HepG2 (cell line): ENCODE results near the gene ATP6V0A1. TPM values are rescaled to one million over a fixed set of nuclear protein-coding genes. Genes with fewer than 3 reads are reported as not detected.

Experiments
- AKAP8 ChIP-seq: sonication (generic); formaldehyde crosslinking; IDR thresholded peaks from 2 replicates; pipeline ENCODE4 v1.5.1; 2020; ENCODE audit warnings: mild to moderate bottlenecking, missing genetic modification reagents
- ASH2L ChIP-seq: fragments of 300-600, 200-600 bp; sonication (generic); IDR thresholded peaks from 2 replicates; pipeline ENCODE4 v1.7.0; 2017; ENCODE audit warnings: low read depth, mild to moderate bottlenecking, moderate library complexity, mixed read lengths, low read length; ENCODE audit not compliant: insufficient read length
- ATF1 ChIP-seq: IDR thresholded peaks from 2 replicates; pipeline ENCODE4 v1.6.1; 2016; ENCODE audit warnings: mild to moderate bottlenecking, control low read depth
- CBX5 ChIP-seq: sonication (generic); formaldehyde crosslinking; IDR thresholded peaks from 2 replicates; pipeline ENCODE4 v1.4.0; 2020; ENCODE audit warnings: missing genetic modification reagents, borderline replicate concordance
- CHD2 ChIP-seq: IDR thresholded peaks from 2 replicates; pipeline ENCODE4 v1.6.1; 2011; ENCODE audit warnings: low read depth, low read length, improper control_type of control experiment
- NR2C2 ChIP-seq: sonication (generic); formaldehyde crosslinking; IDR thresholded peaks from 2 replicates; pipeline ENCODE4 v1.4.0; 2020; ENCODE audit warnings: missing genetic modification reagents, mild to moderate bottlenecking, moderate library complexity, borderline replicate concordance
- SAFB2 ChIP-seq: sonication (generic); formaldehyde crosslinking; IDR thresholded peaks from 2 replicates; pipeline ENCODE4 v1.5.1; 2020; ENCODE audit warnings: missing genetic modification reagents, low read depth, mild to moderate bottlenecking, borderline replicate concordance
- SOX13 ChIP-seq, 3 experiments: fragments of 450-650 bp in 1 of 3; sonication (generic) in 1 of 3; formaldehyde crosslinking in 1 of 3; IDR thresholded peaks in 2 of 3; conservative IDR thresholded peaks in 1 of 3; 2 replicates each; pipeline versions ENCODE4 v1.5.0 to v1.6.1; 2016 to 2020; ENCODE audit warnings: antibody characterized with exemption in 1 of 3, mild to moderate bottlenecking in 1 of 3, missing compliant biosample characterization in 1 of 3, missing genetic modification reagents in 1 of 3, moderate library complexity in 1 of 3
- SP2 ChIP-seq: sonication (generic); formaldehyde crosslinking; IDR thresholded peaks from 2 replicates; pipeline ENCODE4 v1.5.1; 2020; ENCODE audit warnings: mild to moderate bottlenecking, missing genetic modification reagents
- TSC22D2 ChIP-seq: sonication (generic); formaldehyde crosslinking; IDR thresholded peaks from 2 replicates; pipeline ENCODE4 v1.5.1; 2020; ENCODE audit warnings: missing genetic modification reagents, mild to moderate bottlenecking, borderline replicate concordance
- ZNF225 ChIP-seq: sonication (generic); formaldehyde crosslinking; IDR thresholded peaks from 2 replicates; pipeline ENCODE4 v1.4.0; 2020; ENCODE audit warnings: mild to moderate bottlenecking, missing genetic modification reagents
- ZNF484 ChIP-seq: sonication (generic); formaldehyde crosslinking; IDR thresholded peaks from 2 replicates; pipeline ENCODE4 v1.5.1; 2020; ENCODE audit warnings: mild to moderate bottlenecking, low read depth, missing genetic modification reagents, borderline replicate concordance
- ZNF503 ChIP-seq: sonication (generic); formaldehyde crosslinking; IDR thresholded peaks from 2 replicates; pipeline ENCODE4 v1.4.0; 2020; ENCODE audit warnings: missing genetic modification reagents
- ZNF552 ChIP-seq: sonication (generic); formaldehyde crosslinking; IDR thresholded peaks from 2 replicates; pipeline ENCODE4 v1.9.0; 2022; ENCODE audit warnings: missing genetic modification reagents, mild to moderate bottlenecking, borderline replicate concordance
- ZNF781 ChIP-seq: sonication (generic); formaldehyde crosslinking; IDR thresholded peaks from 2 replicates; pipeline ENCODE4 v1.5.1; 2020; ENCODE audit warnings: borderline replicate concordance, mild to moderate bottlenecking, missing genetic modification reagents; ENCODE audit errors: not compliant biosample characterization
- ZSCAN21 ChIP-seq: sonication (generic); formaldehyde crosslinking; IDR thresholded peaks from 2 replicates; pipeline ENCODE4 v1.8.0; 2022; ENCODE audit warnings: mild to moderate bottlenecking, missing genetic modification reagents, moderate library complexity, borderline replicate concordance
- polyA plus RNA-seq, 8 experiments: library from polyadenylated mRNA; depleted of rRNA in 3 of 8; stranded (reverse) in 7 of 8; unstranded in 1 of 8; fragments of >200 nt; fragmentation: Illumina TruSeq in 4 of 8; extraction: Trizol in 4 of 8; gene quantifications; 2 replicates each; pipeline versions ENCODE4 v1.2.1 to v1.2.3, GENCODE V29; 2011 to 2016; ENCODE audit warnings: low read depth in 4 of 8, missing spikeins in 1 of 8, mixed read lengths in 1 of 8; ENCODE audit not compliant: insufficient read depth in 1 of 8
- total RNA-seq, 5 experiments: library from RNA; depleted of rRNA; stranded (reverse); fragments of >200 nt; fragmentation: Illumina TruSeq; extraction: Trizol; gene quantifications; 2 replicates each; pipeline ENCODE4 v1.2.3, GENCODE V29; 2016; ENCODE audit warnings: low read depth in 1 of 5
- TF ChIP-seq, protein P1 (sequence below): sonication (generic); formaldehyde crosslinking; IDR thresholded peaks from 2 replicates; pipeline ENCODE4 v1.8.1; 2022; ENCODE audit warnings: low read depth, mild to moderate bottlenecking, missing genetic modification reagents
- TF ChIP-seq, protein P2 (sequence below): sonication (generic); formaldehyde crosslinking; IDR thresholded peaks from 2 replicates; pipeline ENCODE4 v1.8.1; 2023; ENCODE audit warnings: mild to moderate bottlenecking, missing genetic modification reagents
- TF ChIP-seq, protein P3 (sequence below): sonication (generic); formaldehyde crosslinking; conservative IDR thresholded peaks from 2 replicates; pipeline ENCODE4 v1.8.0; 2022; ENCODE audit warnings: mild to moderate bottlenecking, moderate library complexity, missing genetic modification reagents

Gene ATP6V0A1
- total and polyA plus RNA-seq, 2 of the 13 experiments (the other 11 are each of a cell fraction or from before 2014, with no cell fraction given), result 27.9 to 54.1 TPM

- TF ChIP-seq, protein P1, sequence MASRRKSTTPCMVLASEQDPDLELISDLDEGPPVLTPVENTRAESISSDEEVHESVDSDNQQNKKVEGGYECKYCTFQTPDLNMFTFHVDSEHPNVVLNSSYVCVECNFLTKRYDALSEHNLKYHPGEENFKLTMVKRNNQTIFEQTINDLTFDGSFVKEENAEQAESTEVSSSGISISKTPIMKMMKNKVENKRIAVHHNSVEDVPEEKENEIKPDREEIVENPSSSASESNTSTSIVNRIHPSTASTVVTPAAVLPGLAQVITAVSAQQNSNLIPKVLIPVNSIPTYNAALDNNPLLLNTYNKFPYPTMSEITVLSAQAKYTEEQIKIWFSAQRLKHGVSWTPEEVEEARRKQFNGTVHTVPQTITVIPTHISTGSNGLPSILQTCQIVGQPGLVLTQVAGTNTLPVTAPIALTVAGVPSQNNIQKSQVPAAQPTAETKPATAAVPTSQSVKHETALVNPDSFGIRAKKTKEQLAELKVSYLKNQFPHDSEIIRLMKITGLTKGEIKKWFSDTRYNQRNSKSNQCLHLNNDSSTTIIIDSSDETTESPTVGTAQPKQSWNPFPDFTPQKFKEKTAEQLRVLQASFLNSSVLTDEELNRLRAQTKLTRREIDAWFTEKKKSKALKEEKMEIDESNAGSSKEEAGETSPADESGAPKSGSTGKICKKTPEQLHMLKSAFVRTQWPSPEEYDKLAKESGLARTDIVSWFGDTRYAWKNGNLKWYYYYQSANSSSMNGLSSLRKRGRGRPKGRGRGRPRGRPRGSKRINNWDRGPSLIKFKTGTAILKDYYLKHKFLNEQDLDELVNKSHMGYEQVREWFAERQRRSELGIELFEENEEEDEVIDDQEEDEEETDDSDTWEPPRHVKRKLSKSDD (CRISPR knock-in tag), result peak; percentile 89; the same call in 1 of the 2 replicates
- TF ChIP-seq SAFB2 (peak; percentile 83), NR2C2 (CRISPR knock-in tag) (peak; percentile 99), SP2 (CRISPR knock-in tag) (peak; percentile 55; the same call in 1 of the 2 replicates), ZNF781 (CRISPR knock-in tag) (peak; percentile 74), ZNF484 (CRISPR knock-in tag) (no peak), SOX13 (IDR thresholded peaks at IDR 0.05) (no peak), SOX13 (CRISPR knock-in tag; conservative IDR thresholded peaks at IDR 0.05 in 1 of 2, IDR thresholded peaks at IDR 0.05 in 1 of 2) (peak in 1 of 2 experiments; percentile 61; a peak in 2 of 4 replicates), ZNF225 (CRISPR knock-in tag) (peak; percentile 91; the same call in 1 of the 2 replicates), ZSCAN21 (CRISPR knock-in tag) (peak; percentile 95), CHD2 (peak; percentile 57; the same call in 1 of the 2 replicates), ZNF503 (peak; percentile 63; the same call in 1 of the 2 replicates), ASH2L (peak; percentile 77), CBX5 (CRISPR knock-in tag) (no peak), TSC22D2 (CRISPR knock-in tag) (no peak; the same call in none of the 2 replicates), ZNF552 (CRISPR knock-in tag) (peak; percentile 87; the same call in 1 of the 2 replicates), ATF1 (CRISPR knock-in tag) (peak; percentile 89), AKAP8 (CRISPR knock-in tag) (peak; percentile 95)
- TF ChIP-seq, protein P2, sequence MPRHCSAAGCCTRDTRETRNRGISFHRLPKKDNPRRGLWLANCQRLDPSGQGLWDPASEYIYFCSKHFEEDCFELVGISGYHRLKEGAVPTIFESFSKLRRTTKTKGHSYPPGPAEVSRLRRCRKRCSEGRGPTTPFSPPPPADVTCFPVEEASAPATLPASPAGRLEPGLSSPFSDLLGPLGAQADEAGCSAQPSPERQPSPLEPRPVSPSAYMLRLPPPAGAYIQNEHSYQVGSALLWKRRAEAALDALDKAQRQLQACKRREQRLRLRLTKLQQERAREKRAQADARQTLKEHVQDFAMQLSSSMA (CRISPR knock-in tag), result peak; percentile 97
- TF ChIP-seq, protein P3, sequence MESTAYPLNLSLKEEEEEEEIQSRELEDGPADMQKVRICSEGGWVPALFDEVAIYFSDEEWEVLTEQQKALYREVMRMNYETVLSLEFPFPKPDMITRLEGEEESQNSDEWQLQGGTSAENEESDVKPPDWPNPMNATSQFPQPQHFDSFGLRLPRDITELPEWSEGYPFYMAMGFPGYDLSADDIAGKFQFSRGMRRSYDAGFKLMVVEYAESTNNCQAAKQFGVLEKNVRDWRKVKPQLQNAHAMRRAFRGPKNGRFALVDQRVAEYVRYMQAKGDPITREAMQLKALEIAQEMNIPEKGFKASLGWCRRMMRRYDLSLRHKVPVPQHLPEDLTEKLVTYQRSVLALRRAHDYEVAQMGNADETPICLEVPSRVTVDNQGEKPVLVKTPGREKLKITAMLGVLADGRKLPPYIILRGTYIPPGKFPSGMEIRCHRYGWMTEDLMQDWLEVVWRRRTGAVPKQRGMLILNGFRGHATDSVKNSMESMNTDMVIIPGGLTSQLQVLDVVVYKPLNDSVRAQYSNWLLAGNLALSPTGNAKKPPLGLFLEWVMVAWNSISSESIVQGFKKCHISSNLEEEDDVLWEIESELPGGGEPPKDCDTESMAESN (CRISPR knock-in tag), result 0 out of 2 replicates have a peak, but pooled peaks have one; percentile 26
Measured at GRCh38 chr17:42554250-42555121, 95.8 kb downstream of the ATP6V0A1 start (continued).
